SU-DHL-6 (cell line): ENCODE data around the gene SKAP2.

ENCODE experiments used
- H2AFZ ChIP-seq: fragments of 200-600 bp; sonication (generic); 2 replicates; pipeline ENCODE4 v1.6.1; 2014; ENCODE audit warnings: low read depth, mild to moderate bottlenecking, moderate library complexity, mixed read lengths, antibody characterized with exemption, low read length; ENCODE audit not compliant: severe bottlenecking
- H3F3A ChIP-seq: fragments of 200-600 bp; shearing (Covaris generic); 2 replicates; pipeline ENCODE4 v1.6.0; 2016; ENCODE audit warnings: antibody characterized with exemption, mild to moderate bottlenecking; ENCODE audit not compliant: insufficient read depth
- H3K27ac ChIP-seq: fragments of 200-600 bp; sonication (generic); 2 replicates; pipeline ENCODE4 v1.5.1; 2016; ENCODE audit warnings: low read depth, mild to moderate bottlenecking, low read length, moderate library complexity, mixed read lengths
- H3K27me3 ChIP-seq: fragments of 200-600 bp; sonication (generic), shearing (Covaris generic); 2 replicates; pipeline ENCODE4 v1.6.0; 2014; ENCODE audit warnings: mild to moderate bottlenecking, low read length
- H3K36me3 ChIP-seq: fragments of 200-600 bp; sonication (generic); 2 replicates; pipeline ENCODE4 v1.6.1; 2014; ENCODE audit warnings: mild to moderate bottlenecking, low read length, mixed read lengths
- H3K4me2 ChIP-seq: fragments of 300-600, 200-600 bp; shearing (Covaris generic), sonication (generic); 2 replicates; pipeline ENCODE4 v1.6.0; 2014; ENCODE audit warnings: low read length, low read depth, mild to moderate bottlenecking; ENCODE audit not compliant: poor library complexity, severe bottlenecking
- H3K4me3 ChIP-seq: fragments of 200-600 bp; sonication (generic); 2 replicates; pipeline ENCODE4 v1.5.1; 2014; ENCODE audit warnings: antibody characterized with exemption, low read length, mild to moderate bottlenecking, mixed read lengths; ENCODE audit not compliant: insufficient read depth, poor library complexity, severe bottlenecking
- H3K79me2 ChIP-seq: fragments of 200-600 bp; sonication (generic); 2 replicates; pipeline ENCODE4 v1.6.1; 2014; ENCODE audit warnings: mild to moderate bottlenecking, low read length, moderate library complexity; ENCODE audit not compliant: insufficient read depth
- H3K9ac ChIP-seq: fragments of 200-600 bp; sonication (generic); 2 replicates; pipeline ENCODE4 v1.7.0; 2014; ENCODE audit warnings: mild to moderate bottlenecking, low read length
- H3K9me2 ChIP-seq: fragments of 200-600 bp; sonication (generic); replicated peaks from 2 replicates; pipeline ENCODE4 v1.6.1; 2014; ENCODE audit warnings: low read length; ENCODE audit not compliant: insufficient read depth
- H3K9me3 ChIP-seq: fragments of 200-600 bp; sonication (generic); 2 replicates; pipeline ENCODE4 v1.6.1; 2014; ENCODE audit warnings: low read length, mixed read lengths; ENCODE audit not compliant: insufficient read depth
- H4K20me1 ChIP-seq: fragments of 200-600 bp; sonication (generic); 2 replicates; pipeline ENCODE4 v1.6.1; 2014; ENCODE audit warnings: low read depth, mild to moderate bottlenecking, antibody characterized with exemption, low read length, moderate library complexity, mixed read lengths
- EZH2phosphoT487 ChIP-seq: fragments of 200-600 bp; sonication (generic), shearing (Covaris generic); conservative IDR thresholded peaks from 2 replicates; pipeline ENCODE4 v1.6.1; 2018; ENCODE audit warnings: mild to moderate bottlenecking, antibody characterized with exemption, low read length, moderate library complexity, mixed read lengths
- TF ChIP-seq, protein P1 (sequence below): fragments of 200-600 bp; sonication (generic); IDR thresholded peaks from one replicate; pipeline ENCODE4 v1.5.1; 2017; ENCODE audit warnings: antibody characterized with exemption, mild to moderate bottlenecking, low read length, moderate library complexity; ENCODE audit not compliant: insufficient read depth, poor library complexity, severe bottlenecking

The SKAP2 gene

DNA sequence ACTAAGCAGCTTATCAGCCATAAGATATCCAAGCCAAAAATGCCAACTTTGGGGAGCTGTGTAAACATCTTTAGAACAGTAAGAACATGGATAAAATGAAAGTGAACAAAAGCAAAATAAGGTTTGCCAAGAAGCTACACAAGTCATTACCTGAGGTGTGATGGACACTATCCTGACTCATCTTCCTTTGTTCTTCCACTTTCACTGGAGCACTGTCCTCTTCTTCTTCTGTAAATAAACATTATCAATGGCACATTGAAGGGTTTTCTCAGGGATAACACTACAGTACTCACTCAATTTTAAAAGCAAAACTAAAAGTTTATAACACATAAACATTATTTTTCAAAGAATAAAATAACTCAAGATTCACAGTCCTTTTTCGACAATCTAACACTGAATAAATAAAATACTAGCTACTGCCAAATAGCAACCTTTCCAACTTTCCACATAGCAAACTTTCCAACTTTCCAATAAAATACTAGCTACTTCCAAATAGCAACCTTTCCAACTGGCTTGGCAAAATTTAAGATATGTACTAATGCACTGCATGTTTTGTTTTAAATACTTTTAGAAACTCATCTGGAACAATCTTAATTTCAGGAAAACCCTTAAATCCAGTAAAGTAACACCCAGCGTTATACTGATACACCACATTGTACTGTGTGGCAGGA, 174.1 kb downstream of the SKAP2 start:
- no peaks in the 10 kb centered on the region; the same call in 1 of the 2 replicates for H3K36me3 ChIP-seq
- no peak overlapping the region for H3K27ac ChIP-seq
- H3F3A ChIP-seq: no peaks in the 10 kb centered on the region
- H3K4me3 ChIP-seq: no peak overlapping the region
- H3K79me2 ChIP-seq: no peaks in the 10 kb centered on the region
- H3K9me3 ChIP-seq: no peaks in the 10 kb centered on the region
- H2AFZ ChIP-seq: no peak overlapping the region
- H3K27me3 ChIP-seq: no peaks in the 10 kb centered on the region
- no peak overlapping the region for H3K9ac ChIP-seq
- TF ChIP-seq EZH2phosphoT487: no peak
- TF ChIP-seq, protein P1, sequence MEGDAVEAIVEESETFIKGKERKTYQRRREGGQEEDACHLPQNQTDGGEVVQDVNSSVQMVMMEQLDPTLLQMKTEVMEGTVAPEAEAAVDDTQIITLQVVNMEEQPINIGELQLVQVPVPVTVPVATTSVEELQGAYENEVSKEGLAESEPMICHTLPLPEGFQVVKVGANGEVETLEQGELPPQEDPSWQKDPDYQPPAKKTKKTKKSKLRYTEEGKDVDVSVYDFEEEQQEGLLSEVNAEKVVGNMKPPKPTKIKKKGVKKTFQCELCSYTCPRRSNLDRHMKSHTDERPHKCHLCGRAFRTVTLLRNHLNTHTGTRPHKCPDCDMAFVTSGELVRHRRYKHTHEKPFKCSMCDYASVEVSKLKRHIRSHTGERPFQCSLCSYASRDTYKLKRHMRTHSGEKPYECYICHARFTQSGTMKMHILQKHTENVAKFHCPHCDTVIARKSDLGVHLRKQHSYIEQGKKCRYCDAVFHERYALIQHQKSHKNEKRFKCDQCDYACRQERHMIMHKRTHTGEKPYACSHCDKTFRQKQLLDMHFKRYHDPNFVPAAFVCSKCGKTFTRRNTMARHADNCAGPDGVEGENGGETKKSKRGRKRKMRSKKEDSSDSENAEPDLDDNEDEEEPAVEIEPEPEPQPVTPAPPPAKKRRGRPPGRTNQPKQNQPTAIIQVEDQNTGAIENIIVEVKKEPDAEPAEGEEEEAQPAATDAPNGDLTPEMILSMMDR: no peak
- no peaks in the 10 kb centered on the region for H3K9me2 ChIP-seq
- H4K20me1 ChIP-seq: no peaks in the 10 kb centered on the region
- no peak overlapping the region for H3K4me2 ChIP-seq

DNA sequence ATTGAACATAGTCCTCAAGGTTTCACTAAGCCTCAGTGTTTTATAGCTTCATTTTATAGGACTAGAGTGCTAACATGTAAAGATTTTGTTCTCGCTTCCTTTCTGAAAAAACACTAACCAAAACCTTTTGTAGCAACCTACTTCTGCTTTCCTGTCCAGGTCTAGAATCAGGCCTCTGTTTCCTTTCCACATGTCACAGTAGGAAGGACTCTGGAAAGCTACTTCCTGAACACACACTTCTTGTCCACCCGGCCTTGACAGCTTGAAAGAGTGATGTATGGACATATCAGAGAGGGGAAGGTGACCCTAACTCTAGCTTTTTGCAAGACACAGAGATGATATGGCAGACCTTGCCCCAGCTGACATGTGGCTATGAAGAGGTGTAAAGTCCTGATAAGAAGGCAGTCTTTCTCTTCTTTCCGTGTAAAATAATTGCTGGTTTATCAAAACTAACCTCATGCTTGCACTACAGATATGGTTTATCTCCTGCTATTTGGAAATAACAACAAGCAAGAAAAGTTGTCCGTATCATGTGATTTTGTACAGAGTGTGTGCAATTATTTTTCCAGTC, 175.4 kb downstream of the SKAP2 start:
- Histone ChIP-seq H3F3A (no peaks in the 10 kb centered on the region), H4K20me1 (no peaks in the 10 kb centered on the region), H3K9me2 (no peaks in the 10 kb centered on the region), H3K27me3 (no peaks in the 10 kb centered on the region), H3K4me3 (no peak overlapping the region), H3K27ac (no peak overlapping the region), H3K9me3 (no peaks in the 10 kb centered on the region), H3K79me2 (no peaks in the 10 kb centered on the region), H2AFZ (no peak overlapping the region), H3K9ac (no peak overlapping the region), H3K36me3 (no peaks in the 10 kb centered on the region; the same call in 1 of the 2 replicates), H3K4me2 (no peak overlapping the region)
- no peak for TF ChIP-seq EZH2phosphoT487
- TF ChIP-seq, protein P1: no peak

DNA sequence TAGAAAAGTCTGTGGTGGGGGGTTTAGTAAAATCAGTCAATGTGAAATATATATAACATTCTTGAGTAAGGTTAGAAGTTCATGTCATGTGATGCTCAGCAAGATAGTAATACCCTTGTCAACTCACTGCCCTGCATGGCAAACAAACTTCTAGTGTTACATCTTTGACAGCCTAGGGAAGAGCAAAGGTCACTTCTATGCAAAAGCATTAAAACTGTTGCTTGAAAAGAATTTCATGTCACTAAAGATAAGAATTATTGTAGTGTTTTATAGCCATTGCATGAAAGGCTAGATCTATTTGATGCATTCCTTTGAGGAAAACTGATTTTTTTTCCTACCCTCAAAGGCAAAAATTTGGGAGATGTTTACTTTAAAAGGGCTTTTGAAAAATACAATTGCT, 176.0 kb downstream of the SKAP2 start:
- Histone ChIP-seq H2AFZ (no peak overlapping the region), H3K9me3 (no peaks in the 10 kb centered on the region), H3K4me2 (no peak overlapping the region), H3K27me3 (no peaks in the 10 kb centered on the region), H3K9ac (no peak overlapping the region), H3K27ac (no peak overlapping the region), H3K4me3 (no peak overlapping the region), H3K79me2 (no peaks in the 10 kb centered on the region), H3K36me3 (no peaks in the 10 kb centered on the region; the same call in 1 of the 2 replicates), H3F3A (no peaks in the 10 kb centered on the region), H3K9me2 (no peaks in the 10 kb centered on the region), H4K20me1 (no peaks in the 10 kb centered on the region)
- TF ChIP-seq EZH2phosphoT487: no peak
- TF ChIP-seq, protein P1: no peak
